ENCODE measurements around the gene NDUFA3.
"Not testable (repeated sequence)": the region's sequence is repeated elsewhere in the genome, so short reads cannot be mapped to it uniquely, and the experiment has no call there.

The NDUFA3 gene

DNA sequence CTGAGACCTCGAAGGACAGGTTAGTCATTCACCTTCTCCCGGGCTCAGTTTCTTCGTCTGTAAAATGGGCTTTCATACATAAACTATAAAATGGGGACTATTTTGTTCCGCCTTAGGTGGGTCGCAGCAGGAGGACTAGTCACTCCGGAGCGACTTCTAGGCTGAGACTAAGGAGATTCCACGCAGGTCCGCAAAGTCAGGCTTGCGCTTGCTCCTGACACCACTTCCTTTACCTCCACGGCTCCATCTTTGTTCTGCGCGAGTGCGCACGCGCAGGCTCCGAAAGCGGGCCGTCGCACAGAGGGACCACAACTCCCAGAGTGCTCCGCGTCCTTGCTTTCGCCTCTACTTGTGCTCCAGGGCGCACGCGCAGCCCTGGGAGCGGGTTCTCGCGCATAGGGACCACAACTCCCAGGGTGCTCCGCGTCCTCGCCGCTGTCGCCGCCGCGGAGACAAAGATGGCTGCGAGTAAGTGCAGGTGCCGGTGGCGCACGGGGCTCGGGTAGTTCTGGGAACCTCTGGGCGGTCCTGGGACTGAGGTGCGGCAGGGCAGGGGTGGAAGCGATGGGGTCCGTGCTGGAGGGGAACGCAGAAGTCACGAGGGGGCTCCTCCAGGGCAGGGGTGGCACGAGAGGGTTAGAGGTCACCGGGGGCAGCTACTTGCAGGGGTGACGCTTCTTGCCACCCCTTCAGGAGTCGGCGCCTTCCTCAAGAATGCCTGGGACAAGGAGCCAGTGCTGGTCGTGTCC, at the start of gene NDUFA3:
NDUFA3 (plus strand) TSS at position 435 of the 749 bp plus-strand sequence; CDS start at position 459, 24 bp downstream.
- peak; percentile 95 to 96 for DNase-seq (ENCODE audit: low read depth in 2 of 2)

DNA sequence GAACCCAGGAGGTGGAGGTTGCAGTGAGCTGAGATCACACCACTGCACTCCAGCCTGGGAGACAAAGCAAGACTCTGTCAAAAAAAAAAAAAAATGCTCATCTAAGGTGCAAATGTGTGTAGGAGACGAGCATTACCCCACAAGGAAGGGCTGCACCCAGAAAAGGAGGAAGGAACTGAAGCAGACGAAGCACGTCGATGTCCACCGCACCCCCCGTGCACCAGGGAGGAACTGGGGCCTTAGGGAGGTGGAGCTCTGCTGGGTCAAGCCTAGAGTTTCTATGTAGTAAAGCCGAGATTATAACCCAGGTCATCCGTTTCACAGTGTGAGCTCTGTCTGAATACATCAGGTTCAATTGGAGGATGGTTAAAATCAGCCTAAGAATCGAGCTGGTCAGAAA, 40.0 kb upstream of the NDUFA3 start:
- no peak for DNase-seq (ENCODE audit: low read depth in 2 of 2)

DNA sequence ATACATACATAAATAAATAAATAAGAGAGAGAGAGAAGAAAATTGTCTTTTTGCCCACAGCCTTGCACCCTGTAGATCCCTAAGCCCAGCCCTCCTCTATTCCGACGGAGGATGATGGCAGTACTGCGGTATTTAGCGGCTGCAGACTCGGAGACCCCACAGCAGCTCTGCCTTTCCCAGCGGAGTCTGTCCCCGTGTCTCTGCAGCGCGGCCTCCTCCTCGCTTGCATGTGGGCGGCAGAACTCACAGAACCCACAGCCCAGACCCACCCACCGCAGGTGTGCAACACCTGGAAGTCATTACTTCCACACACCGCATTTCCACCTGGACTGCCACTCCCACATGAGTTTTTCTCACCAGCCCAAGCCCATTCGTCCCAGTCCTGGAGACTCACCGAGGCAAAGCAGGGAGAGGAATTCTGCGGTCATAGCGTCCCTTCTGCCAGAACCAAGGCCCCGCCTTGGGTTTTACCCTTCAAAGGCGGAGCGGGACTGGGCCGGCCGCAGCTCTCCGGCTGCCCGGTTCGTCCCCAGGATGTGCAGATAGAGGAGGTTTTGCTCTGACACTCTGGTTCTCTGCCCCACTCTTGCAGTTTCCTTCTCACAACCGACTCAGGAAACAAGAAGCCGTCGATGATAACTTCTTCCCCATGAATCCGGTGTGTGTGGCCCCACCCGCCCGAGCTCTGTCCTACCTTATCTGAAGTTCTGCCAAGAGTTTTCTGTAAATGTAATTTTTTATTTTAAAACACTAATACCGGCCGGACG, 39.1 kb upstream of the NDUFA3 start, which contains the start of gene VSTM1:
VSTM1 (minus strand) TSS at position 548 of the 767 bp plus-strand sequence; CDS start at position 428, 120 bp downstream.
- DNase-seq (ENCODE audit: low read depth in 2 of 2) = no peak

DNA sequence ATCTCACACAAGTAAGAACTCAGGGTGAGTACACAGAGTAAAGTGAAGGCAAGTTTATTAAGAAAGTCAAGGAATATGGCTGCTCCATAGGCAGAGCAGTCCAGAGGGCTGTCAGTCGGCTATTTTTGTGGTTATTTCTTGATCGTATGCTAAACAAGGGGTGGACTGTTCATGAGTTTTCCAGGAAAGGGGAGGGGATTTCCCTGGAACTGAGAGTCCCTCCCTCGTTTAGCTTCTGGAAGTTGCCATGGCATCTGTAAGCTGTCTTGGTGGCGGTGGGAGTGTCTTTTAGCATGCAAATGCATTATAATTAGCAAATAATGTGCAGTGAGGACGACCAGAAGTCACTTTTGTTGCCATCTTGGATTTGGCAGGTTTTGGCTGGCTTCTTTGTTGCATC, 33.2 kb upstream of the NDUFA3 start:
- DNase-seq (ENCODE audit: low read depth in 2 of 2) = no peak

DNA sequence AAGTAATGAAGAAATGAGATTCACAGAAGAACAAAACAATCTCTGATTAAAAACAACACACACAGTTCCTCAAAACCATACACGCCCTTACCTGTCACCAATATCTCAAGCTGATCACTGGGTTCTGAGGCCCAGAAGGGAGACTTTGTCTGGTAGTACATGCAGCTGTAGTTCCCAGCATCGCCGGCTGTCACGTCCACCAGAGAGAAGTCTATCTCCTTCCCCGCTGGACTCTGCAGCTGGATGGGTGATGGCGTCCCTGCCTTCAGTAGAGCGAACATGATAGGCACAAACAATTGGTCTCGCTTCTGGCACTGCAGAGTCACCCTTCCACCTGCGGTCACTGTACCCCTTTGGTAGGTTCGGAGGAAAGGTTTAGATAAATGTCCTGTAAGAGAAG, 28.8 kb upstream of the NDUFA3 start:
- DNase-seq (ENCODE audit: low read depth in 2 of 2) = no peak

DNA sequence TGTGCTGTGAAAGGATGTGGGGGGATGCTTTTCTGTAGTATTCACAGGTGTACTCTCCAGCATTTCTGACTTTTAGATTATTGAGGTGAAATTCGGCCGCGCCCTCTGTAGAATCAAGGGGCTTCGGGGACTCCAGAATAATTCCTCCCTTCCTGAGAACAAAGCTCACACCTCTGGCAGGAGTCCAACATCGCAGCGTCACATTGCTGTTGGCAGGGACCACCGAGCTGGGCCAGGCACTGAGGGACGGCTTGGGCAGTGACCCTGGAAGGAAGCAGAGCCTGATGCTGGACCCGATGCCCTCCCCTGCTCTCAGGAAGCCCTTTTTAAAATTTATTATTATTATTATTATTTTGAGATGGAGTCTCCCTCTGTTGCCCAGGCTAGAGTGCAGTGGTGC, 27.8 kb upstream of the NDUFA3 start:
- DNase-seq (ENCODE audit: low read depth in 2 of 2) = no peak

DNA sequence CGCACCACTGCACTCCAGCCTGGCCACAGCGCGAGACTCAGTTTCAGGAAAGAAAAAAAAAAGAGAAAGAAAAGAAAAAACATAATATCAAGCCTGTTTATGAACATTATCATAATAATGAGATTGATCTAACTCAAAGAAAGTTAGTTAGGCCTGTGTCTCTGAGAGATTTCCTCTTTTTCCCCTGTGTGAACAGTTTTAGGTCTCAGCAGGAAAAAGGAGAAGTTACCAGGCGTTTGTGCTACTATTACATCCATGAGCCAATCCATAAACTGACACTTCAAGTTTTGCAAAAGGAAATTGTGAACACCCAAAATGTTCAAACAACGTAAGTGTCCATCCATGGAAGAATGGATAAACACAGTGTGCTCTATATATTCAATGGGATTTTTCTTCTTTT, 25.3 kb upstream of the NDUFA3 start:
- no peak for DNase-seq (ENCODE audit: low read depth in 2 of 2)

DNA sequence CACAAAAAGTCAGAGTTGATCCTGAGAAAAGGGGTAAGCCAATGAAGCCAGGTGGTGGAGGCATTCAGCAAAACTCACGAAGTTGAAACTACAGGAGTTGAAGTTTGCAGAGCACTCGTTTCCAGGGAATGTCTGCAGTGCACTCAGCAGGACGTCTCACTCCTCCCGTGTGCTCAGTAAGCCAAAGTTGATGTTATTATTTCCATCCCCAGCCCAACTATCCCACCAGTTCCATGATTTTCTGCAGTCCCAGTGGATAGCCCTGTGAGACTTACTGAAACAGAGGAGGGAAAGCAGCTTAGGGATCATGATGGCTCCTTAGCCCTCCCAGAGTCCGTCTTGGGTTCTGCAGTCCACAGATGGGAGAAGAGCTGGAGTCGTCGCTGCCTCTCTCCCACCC, 21.6 kb upstream of the NDUFA3 start, which contains the start of gene TARM1:
TARM1 (minus strand) TSS at position 334 of the 400 bp plus-strand sequence; CDS start at position 309, 25 bp downstream.
- DNase-seq (ENCODE audit: low read depth in 2 of 2) = no peak

DNA sequence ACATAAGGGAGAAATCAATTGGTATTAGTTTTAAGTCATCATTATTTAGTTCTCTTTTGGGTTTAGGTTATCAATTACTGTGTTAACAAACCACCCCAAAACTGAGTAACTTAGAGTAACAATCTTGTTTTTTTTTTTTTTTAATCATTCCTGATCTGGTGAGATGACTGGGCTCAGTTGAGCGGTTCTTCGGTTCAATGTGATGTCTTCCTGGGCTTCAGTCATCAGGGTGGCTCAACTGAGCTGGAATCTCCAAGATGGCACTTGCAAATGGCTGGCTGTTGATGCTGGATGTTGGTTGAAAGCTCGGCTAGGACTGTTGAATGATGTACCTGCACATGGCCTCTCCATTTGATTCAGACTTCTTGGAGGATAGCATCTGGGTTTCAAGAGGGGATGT, 18.2 kb upstream of the NDUFA3 start:
- no peak for DNase-seq (ENCODE audit: low read depth in 2 of 2)

DNA sequence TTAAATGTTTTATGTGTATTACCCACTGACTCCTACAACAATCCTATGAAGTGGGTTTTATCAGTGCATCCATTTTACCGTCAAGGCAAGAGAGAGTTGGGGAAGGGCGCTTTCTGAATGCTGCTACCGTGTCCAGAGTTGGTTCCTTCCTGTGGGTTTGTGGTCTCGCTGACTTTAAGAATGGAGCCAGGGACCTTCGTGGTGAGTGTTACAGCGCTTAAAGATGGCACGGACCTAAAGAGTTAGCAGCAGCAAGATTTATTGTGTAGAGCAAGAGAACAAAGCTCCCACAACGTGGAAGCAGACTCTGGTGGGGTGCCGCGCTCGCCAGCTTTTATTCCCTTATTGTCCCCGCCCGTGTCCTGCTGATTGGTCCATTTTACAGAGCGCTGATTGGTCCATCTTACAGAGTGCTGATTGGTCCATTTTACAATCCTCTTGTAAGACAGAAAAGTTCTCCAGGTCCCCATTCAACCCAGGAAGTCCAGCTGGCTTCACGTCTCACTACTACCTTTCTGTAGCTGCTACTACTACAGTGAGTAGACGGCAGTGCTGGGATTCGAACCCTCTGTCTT, 8.1 kb upstream of the NDUFA3 start:
- DNase-seq (ENCODE audit: low read depth in 2 of 2) = no peak

DNA sequence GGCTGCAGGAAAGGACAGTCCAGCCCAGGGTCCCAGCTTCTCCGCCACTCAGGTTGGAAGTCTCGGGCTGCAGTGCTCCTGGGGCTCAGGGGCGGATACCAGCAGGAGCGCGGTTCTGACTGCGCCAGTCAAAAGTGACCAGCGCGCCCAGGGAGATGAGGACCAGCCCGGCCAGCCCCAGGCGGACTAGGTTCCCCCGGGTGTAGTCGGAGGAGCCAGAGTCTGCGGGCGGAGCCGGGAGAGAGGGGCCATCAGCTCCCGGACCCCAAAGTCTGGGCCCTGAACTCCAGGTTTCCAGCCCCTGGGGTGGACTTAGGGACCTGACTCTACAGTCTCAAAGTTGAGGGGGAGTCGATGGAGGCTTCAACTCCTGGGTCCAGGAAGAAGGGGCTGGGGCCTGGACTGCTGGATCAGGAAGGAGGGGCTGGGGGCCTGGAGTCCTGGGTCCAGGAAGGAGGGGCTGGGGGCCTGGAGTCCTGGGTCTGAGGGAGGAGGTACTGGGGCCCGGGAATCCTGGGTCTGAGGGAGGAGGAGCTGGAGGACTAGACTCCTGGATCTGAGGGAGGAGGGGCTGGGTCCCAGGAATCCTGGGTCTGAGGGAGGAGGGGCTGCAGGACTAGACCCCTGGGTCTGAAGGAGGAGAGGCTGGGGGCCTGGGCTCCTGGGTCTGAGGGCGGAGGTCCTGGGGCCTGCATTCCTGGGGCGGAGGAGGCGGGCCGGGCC, 7.4 kb upstream of the NDUFA3 start:
- no peak for DNase-seq (ENCODE audit: low read depth in 2 of 2)

DNA sequence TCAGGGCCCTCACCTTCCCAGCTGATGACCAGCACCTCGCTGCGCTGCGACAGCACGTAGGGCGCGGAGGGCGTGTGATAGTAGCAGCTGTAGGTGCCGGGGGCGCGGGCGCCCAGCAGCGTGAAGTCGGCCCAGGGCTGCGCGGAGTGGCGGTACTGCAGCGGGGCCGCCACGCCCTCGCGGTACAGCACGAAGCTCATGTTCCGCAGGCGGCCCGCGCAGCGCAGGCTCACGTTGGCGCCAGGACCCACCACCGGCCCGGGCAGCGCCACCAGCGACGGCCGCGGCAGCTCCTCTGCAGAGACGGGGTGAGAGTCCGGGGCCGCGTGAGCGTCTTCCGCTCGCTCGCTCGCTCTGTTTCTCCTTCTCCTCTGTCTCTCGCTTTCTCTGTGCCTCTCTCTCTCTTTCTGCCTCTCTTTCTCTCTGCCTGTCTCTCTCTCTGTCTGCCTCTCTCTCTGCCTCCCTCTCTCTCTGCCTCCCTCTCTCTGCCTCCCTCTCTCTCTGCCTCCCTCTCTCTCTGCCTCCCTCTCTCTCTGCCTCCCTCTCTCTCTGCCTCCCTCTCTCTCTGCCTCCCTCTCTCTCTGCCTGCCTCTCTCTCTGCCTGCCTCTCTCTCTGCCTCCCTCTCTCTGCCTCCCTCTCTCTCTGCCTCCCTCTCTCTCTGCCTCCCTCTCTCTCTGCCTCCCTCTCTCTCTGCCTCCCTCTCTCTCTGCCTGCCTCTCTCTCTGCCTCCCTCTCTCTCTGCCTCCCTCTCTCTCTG, 6.6 kb upstream of the NDUFA3 start:
- DNase-seq (ENCODE audit: low read depth in 2 of 2) = peak in 1 of 2 donors; percentile 38

DNA sequence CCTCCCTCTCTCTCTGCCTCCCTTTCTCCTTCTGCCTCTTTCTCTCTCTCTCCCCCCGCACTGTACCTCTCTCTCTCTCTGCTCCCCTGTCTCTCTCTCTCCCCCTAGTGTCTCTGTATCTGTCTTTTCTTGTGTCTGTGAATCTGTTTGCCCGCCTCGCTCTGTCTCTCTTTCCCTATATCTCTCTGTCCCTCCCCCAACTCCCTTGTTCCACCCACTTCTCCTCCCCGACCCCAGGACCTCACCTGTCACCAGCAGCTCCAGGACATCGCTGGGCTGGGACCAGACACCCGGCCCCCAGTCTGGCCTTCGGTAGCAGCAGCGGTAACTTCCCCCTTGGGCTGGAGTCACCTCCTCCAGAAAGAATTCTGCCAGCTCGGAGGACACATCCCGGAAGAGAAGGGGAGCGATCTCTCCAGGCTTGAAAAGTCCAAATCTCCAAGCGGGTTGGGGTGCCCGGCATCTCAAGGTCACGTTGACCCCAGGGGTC, 6.0 kb upstream of the NDUFA3 start:
- DNase-seq (ENCODE audit: low read depth in 2 of 2) = no peak

DNA sequence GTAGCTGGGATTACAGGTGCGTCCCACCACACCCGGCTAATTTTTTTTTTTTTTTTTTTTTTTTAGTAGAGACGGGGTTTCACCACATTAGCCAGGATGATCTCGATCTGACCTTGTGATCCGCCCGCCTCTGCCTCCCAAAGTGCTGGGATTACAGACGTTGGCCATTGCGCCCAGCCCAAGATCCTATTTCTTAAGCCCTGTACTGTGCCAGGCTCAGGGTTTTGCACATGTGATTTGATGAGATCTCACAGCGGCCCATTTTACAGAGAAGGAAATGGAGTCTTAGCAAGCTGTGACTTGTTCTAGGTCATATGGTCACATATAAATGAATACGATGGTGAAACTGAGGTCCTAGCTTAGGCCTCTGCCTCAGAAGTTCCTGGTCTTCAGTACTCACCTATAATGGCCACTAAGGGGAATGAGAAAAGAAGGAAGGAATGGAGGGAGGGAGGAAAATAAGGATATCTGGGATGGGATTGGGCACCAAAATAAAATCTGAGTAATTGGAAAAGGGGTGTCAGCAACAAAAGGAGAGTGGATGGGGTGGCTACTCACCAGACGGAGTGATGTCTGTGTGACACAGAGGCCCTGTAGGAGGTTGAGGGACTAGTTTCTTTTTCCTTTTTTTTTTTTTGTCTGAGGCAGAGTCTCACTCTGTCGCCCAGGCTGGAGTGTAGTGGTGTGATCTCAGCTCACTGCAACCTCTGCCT, 3.3 kb upstream of the NDUFA3 start:
- no peak for DNase-seq (ENCODE audit: low read depth in 2 of 2)

DNA sequence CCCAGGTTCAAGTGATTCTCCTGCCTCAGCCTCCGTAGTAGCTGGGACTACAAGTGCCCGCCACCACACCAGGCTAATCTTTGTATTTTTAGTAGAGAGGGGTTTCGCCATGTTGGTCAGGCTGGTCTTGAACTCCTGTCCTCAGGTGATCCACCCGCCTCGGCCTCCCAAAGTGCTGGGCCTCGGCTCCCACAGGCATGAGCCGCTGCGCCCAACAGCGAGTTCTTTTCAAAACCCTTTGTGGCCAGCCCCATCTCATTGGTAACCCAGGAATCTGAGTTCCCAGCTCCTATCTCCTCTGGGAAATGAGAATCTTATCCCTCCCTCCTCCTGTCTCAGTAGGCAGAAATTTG, 2.8 kb upstream of the NDUFA3 start:
- not testable (repeated sequence) for DNase-seq (ENCODE audit: low read depth in 2 of 2)

DNA sequence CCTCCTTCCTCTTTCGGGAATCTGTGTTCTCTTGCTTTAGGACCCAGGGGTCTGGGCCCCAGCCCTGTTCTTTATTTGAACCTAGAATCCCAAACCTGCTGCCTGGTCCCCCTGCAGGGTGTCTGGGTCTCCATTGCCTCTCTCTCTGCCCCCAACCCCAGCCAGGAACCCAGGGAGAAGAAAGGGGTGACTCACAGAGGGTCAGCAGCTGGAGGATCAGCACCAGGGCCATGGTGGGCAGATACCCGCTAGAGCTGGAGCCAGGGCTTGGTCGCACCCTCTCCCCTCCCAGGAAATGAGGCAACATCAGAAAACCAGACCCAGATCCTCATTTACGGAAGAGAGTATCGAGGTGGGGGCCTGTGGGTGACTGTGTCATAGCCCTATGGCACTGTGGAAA, 2.1 kb upstream of the NDUFA3 start, which contains the start of gene OSCAR:
OSCAR (minus strand) TSS at position 243 of the 400 bp plus-strand sequence; CDS start at position 232, 11 bp downstream.
- DNase-seq (ENCODE audit: low read depth in 2 of 2) = no peak

DNA sequence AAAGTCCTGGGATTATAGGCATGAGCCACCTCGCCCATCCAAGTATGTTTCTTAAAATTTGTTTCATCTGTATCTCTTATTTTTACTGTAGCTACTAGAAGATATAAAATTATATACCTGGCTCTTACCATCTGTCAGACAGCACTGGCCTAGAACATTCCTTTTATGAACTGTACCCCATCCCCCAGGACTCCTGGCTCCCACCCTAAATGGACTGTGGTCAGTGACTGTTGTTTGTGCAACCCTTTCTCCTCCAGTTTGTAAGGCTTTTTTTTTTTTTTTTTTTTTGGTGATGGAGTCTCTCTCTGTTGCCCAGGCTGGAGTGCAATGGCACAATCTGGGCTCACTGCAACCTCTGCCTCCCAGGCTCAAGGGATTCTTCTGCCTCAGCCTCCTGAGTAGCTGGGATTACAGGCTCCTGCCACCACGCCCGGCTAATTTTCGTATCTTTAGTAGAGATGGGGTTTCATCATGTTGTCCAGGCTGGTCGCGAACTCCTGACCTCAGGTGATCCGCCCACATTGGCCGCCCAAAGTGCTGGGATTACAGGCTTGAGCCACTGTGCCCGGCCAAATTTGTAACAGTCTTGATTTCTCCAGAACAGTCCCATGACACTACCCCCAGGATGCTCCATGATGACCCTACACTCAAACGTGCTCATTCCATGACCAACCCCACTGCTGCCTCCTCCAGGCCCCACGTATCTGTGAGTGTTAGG, 2.5 kb downstream of the NDUFA3 start:
- no peak for DNase-seq (ENCODE audit: low read depth in 2 of 2)

DNA sequence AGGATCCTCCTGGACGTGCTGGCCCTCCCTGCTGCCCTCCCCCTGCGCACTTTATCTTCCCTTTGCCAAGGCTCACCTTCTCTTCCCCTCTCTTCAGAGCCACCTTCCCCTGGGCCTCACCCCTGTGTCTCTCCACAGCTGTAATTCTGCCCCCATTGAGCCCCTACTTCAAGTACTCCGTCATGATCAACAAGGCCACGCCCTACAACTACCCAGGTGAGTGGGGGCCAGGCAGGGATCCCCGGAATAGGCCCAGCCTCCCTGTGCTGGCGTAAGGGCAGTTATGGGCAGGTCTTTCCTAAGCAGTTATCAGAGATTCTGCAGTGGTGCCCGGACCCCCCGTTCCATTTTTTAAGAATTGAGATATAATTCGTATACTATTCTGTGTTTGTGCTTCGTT, 3.1 kb downstream of the NDUFA3 start:
- DNase-seq (ENCODE audit: low read depth in 2 of 2) = no peak

DNA sequence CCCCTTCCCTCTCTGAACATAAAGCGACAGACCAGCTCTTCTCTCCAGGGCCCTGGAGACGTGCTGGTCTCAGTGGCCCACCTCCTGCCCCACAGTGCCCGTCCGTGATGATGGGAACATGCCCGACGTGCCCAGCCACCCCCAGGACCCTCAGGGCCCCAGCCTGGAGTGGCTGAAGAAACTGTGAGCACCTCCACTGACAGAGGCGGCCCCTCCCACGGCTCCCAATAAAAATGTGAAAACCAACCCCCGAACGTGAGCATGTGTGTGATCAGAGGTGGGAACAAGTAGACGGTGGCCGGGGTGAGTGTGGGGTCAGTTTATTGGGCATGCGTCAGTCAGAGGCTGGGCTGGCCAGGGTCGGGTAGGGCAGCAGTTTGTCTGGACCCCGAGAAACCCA, 4.1 kb downstream of the NDUFA3 start:
- DNase-seq (ENCODE audit: low read depth in 2 of 2) = no peak

Measured in stimulated activated CD4-positive, alpha-beta T cell treated with anti-CD3 and anti-CD28 coated beads, Interleukin-15, amount 100 ng/mL, for 48 hours (primary cell).